ENCODE data around the gene CACNA1E.
A peak's percentile ranks its signal among the peaks of the same experiment; 100 is the strongest.

CACNA1E gene

GRCh38 chr1:181484821-181485220 is 1.5 kb downstream of the CACNA1E start:
- no peak for DNase-seq

DNA sequence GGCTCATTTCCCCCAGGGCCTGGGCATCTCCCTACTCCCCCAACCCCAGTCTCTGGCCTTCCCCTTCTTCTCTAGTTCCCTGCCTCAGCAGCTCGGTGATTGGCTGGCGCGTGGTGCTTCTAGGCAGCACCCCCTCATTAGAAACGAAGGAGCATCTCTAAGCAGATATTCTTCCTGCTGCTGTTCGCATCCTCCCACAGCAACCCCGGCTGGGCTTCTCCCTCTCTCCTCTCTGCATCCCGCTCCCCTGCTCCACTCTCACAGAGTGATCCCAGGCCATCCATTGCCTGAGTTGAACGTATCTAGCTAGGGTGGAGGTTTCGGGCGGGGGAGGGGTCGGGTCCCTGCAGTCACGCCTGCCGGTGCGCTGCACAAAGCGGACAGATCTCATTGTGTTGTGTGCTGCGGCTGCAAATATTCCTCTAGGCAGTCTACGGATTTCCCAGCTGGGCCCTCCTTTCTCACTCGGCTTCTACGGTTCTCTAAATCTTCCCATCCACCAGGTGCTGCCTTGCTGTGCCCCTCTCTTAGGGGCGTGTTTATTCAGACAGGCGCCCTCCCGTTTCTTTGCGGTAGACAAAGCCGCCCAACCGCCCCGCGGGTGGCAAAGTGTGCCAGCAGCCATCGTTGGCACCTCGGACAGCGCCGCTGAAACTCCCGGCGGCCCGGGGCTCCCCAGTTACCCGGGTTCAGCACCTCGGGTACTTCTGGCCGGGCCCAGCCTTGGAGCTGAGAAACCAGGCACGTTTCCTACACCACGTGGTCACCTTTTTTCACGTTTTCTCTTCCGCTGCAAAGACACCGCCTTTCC is 2.2 kb downstream of the CACNA1E start:
- DNase-seq, result peak; percentile 64

- no peak for DNase-seq
These were observed 2.7 kb downstream of the CACNA1E start for GRCh38 chr1:181486098-181486420.

- no peak for DNase-seq
These were observed 5.5 kb downstream of the CACNA1E start for GRCh38 chr1:181488866-181489265.

GRCh38 chr1:181490276-181490675 is 7.0 kb downstream of the CACNA1E start:
- no peak for DNase-seq

GRCh38 chr1:181490740-181491712 is 7.7 kb downstream of the CACNA1E start:
- DNase-seq, result no peak

- DNase-seq, result no peak
These were observed 9.8 kb downstream of the CACNA1E start for GRCh38 chr1:181493166-181493565.

DNA sequence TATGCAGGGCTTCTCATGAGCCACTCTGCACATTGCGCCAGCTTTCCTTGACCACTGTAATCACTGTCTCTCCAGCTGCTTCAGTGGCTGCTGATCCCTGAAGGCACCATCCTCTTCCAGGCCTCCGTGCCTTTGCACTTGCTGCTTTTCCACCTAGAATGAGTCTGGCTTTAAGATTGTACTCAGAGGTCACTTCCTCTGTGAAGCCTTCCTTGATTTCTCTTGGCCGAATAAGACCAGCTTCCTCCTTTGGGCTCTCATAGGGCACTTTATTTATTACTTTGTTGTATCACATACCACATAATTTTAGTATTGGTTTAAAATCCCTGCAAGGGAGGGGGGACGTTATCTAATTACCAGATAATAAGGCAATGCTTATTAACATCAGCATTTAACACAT is 10.6 kb downstream of the CACNA1E start:
- DNase-seq, result no peak

GRCh38 chr1:181496759-181497158 is 13.4 kb downstream of the CACNA1E start:
- no peak for DNase-seq

GRCh38 chr1:181497870-181498269 is 14.6 kb downstream of the CACNA1E start:
- no peak for DNase-seq

DNA sequence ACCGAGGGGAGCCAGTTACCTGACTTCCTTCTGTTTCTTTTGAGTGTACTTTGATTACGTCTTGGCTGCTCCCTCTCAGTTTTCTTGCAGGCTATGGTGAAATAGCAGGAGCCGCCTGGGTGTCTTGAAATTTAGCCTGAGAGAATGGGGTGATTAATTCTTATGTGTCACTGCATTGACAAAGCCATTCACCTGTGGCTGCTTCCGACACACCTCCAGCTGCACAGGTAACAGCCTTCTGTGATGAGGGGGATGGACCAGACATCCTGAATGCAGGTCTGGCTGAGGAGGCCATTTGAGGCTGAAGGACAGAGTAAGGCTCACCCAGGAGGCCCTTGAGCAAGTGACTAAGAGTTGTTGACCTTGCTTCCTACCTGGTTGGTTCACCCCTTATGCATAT is 16.5 kb downstream of the CACNA1E start:
- no peak for DNase-seq

GRCh38 chr1:181500636-181501035 is 17.3 kb downstream of the CACNA1E start:
- no peak for DNase-seq

- DNase-seq, result no peak
These were observed 18.3 kb downstream of the CACNA1E start for GRCh38 chr1:181501612-181502011.

GRCh38 chr1:181503171-181503810 is 20.0 kb downstream of the CACNA1E start:
- DNase-seq, result no peak

DNA sequence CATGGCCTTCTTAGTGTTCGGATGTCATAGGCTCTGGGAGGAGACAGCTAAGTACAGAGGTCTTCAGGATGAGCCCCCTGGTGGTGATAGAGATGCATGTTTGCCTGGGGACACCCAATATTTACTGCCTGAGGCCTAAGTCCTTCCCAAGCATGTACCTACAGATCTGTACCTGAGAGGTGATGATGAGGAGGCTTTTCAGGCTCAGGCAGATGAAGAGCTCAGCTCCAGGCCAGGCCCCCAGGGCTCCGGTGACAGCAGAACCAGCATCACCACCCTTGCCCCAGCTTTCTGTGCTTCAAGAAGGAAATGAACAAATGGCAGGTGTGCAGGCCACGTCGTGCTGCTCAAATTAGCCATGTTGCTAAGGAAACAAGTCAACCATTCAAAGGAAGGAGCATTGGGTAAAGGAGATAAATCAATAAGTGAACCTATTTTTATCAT is 21.1 kb downstream of the CACNA1E start:
- no peak for DNase-seq

DNA sequence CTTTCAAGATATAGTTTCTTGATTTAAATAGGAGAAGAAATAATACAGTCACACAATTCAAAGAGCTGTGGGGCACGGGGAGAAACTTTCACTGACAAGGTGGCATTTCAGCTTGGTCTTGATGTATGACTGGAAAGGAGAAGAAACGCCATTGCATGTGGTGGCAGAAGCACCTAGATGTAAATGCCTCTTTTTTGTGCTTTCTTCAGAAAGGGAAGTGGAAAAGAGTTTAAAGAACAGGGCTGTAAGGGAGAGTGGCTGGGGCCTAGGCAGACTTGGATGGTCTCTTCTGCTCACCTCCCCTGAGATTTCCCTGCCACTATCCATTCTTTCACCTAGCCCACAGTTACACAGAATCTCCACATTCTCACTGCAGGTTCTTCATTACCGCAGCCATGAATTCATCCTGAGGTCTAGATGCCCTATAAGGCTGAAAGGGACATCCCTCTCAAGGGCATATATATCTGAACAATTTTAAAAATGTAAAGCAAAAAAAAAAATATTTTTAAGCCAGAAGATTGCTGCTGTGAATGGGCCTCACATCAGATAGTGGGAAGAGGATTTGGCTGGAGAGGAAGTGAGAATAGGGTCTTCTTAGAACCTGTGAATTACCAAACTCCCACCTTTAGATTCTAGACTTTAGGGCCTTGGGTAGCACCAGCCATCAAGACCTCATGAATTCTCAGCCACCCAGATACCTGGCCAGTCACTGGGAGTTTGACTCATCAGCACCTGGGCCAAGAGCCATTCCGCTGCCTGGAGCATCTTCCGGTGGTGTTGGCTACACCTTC is 23.4 kb downstream of the CACNA1E start:
- no peak for DNase-seq

DNA sequence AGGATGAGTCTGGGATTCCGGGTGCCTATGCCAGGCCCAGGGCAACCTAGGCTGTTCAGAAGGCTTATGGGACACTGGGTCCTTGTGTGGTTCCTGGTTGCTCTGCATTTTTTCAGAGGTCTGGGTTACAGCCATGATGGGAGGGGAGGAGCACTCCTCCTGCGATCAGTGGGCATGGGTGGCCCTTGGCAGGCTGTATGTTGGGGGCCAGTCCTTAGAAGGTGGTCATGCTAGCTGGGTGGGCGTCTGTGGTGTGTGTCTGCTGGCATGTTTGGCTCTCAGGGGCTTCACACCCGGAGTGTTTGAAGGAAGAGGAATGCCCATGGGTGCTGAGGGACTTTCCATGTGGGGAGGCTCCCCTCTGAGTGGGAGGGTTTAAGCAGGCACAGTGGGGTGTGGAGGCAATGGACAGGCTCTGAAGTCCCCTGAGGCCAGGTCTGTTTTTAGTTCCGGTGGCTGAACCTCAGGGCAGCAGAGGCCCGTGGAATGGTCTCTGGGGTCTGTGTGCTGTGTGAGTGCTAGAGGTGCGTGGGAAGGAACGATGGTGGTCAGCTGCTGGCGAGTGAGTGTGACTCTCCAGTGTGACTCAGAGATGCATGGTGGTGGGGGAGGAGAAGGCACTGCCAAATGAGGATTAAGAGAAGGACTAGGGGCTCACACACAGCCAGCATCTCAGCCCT is 25.3 kb downstream of the CACNA1E start:
- no peak for DNase-seq

- no peak for DNase-seq
These were observed 30.5 kb downstream of the CACNA1E start for GRCh38 chr1:181513786-181514297.

GRCh38 chr1:181514298-181515290 is 31.3 kb downstream of the CACNA1E start:
- no peak for DNase-seq

- no peak for DNase-seq
These were observed 33.4 kb downstream of the CACNA1E start for GRCh38 chr1:181516706-181517105.
